ENCODE results near the gene BSND.

DNA sequence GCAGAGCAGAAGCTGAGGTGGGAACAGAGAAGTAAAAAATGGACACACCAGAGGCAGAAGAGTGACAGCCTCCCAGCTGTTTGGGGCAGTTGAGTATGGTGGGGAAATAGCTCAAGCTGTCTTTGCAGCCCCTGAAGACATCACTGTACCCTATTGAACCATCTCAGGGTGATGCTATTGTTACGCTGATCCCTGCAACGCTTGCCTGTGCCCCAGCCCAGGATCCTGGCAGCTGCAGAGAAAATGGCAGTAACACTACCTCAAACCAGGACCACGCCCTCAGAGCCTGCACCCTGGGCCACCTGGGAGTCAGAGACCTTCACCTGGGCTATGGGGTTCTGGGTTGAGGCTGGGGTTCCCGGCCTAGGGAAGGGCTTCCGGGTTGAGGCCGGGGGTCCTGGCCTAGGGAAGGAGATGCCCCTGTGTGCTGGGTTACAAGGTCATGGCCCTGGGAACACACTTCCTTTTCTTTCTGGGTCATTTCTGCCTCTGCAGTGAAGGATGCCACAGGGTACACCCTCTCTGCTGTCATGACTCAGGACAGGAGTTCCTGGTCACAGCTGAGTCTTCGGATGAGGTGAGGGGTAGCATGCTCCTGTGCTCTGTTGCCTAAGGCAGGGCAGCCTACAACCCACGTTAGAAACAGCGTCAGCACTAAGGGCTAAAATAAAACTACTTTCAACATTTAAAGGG, 11.6 kb downstream of the BSND start:
- TF ChIP-seq, protein P1, sequence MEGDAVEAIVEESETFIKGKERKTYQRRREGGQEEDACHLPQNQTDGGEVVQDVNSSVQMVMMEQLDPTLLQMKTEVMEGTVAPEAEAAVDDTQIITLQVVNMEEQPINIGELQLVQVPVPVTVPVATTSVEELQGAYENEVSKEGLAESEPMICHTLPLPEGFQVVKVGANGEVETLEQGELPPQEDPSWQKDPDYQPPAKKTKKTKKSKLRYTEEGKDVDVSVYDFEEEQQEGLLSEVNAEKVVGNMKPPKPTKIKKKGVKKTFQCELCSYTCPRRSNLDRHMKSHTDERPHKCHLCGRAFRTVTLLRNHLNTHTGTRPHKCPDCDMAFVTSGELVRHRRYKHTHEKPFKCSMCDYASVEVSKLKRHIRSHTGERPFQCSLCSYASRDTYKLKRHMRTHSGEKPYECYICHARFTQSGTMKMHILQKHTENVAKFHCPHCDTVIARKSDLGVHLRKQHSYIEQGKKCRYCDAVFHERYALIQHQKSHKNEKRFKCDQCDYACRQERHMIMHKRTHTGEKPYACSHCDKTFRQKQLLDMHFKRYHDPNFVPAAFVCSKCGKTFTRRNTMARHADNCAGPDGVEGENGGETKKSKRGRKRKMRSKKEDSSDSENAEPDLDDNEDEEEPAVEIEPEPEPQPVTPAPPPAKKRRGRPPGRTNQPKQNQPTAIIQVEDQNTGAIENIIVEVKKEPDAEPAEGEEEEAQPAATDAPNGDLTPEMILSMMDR (conservative IDR thresholded peaks at IDR 0.05; ENCODE audit: low read depth, low read length): no peak
- no peak for TF ChIP-seq EZH2 (IDR thresholded peaks at IDR 0.05; ENCODE audit: borderline replicate concordance, low read depth, low read length, poor library complexity, severe bottlenecking)
